ENCODE results near the gene MGLL. TPM values are rescaled to one million over a fixed set of nuclear protein-coding genes. Genes with fewer than 3 reads are reported as not detected.

The MGLL gene
- total and polyA plus RNA-seq, 2 donors (not counting 1 experiment from before 2014, with no cell fraction given) = 1.7 to 6.9 TPM

GRCh38 chr3:127718916-127719290, 103.4 kb downstream of the MGLL start:
- H3K9ac ChIP-seq (ENCODE audit: low read length) = no peak overlapping the region

GRCh38 chr3:127718245-127718915, 103.9 kb downstream of the MGLL start:
- H3K4me1 Mint-ChIP-seq = no peaks in the 10 kb centered on the region
- H3K27ac Mint-ChIP-seq = no peak overlapping the region

More at GRCh38 chr3:127718916-127719290, 103.4 kb downstream of the MGLL start:
- Histone ChIP-seq H3K4me1 (ENCODE audit: control insufficient read depth in 2 of 2, insufficient read depth in 2 of 2, low read length in 2 of 2) (no peaks in the 10 kb centered on the region), H3K4me3 (ENCODE audit: control extremely low read depth in 1 of 5, extremely low read depth in 1 of 5, insufficient read depth in 1 of 5, low read depth in 2 of 5, low read length in 4 of 5) (no peak overlapping the region), H3K79me2 (ENCODE audit: control insufficient read depth, insufficient read depth, low read length) (no peaks in the 10 kb centered on the region), H3K9me3 (ENCODE audit: control extremely low read depth in 1 of 3, control insufficient read depth in 2 of 3, insufficient read depth in 1 of 3, low read length in 2 of 3) (no peaks in the 10 kb centered on the region), H3K27ac (ENCODE audit: low read length in 2 of 2) (no peak overlapping the region), H4K20me1 (ENCODE audit: control insufficient read depth, insufficient read depth, low read length, poor library complexity, severe bottlenecking) (no peaks in the 10 kb centered on the region), H3K27me3 (replicated peaks in 1 of 4; ENCODE audit: control extremely low read depth in 1 of 4, control insufficient read depth in 3 of 4, insufficient read depth in 4 of 4, low read length in 3 of 4) (no peaks in the 10 kb centered on the region), H2AFZ (ENCODE audit: insufficient read depth, low read depth, low read length, poor library complexity, severe bottlenecking) (no peak overlapping the region), H3K4me2 (replicated peaks; ENCODE audit: low read depth, low read length, poor library complexity, severe bottlenecking) (no peak overlapping the region), H3K36me3 (replicated peaks in 1 of 2; ENCODE audit: control extremely low read depth in 1 of 2, control insufficient read depth in 1 of 2, extremely low read depth in 1 of 2, insufficient read depth in 2 of 2, low read length in 1 of 2) (no peaks in the 10 kb centered on the region)
- WGBS (ENCODE audit: insufficient coverage) = 92% methylated on average over 3 of the region's 3 CpGs
- Mint-ChIP-seq H3K9me3 (ENCODE audit: insufficient read depth) (no peaks in the 10 kb centered on the region), H3K27ac (no peak overlapping the region), H3K27me3 (no peaks in the 10 kb centered on the region), H3K4me1 (no peaks in the 10 kb centered on the region), H3K4me3 (no peak overlapping the region)
- TF ChIP-seq CTCF (IDR thresholded peaks at IDR 0.05) (no peak), EZH2 (IDR thresholded peaks at IDR 0.05; ENCODE audit: borderline replicate concordance, insufficient read depth, low read depth, low read length, poor library complexity, severe bottlenecking) (no peak)
- intact Hi-C loops (cut with micrococcal nuclease) = no loop called here
- POLR2A ChIA-PET = no interaction called here
- DNase-seq (no peak), ATAC-seq (ENCODE audit: low read depth) (no peak)
- CTCF ChIA-PET = no interaction called here

More at GRCh38 chr3:127718245-127718915, 103.9 kb downstream of the MGLL start:
- Mint-ChIP-seq H3K9me3 (ENCODE audit: insufficient read depth) (no peaks in the 10 kb centered on the region), H3K27me3 (no peaks in the 10 kb centered on the region), H3K4me3 (no peak overlapping the region)
- no peak for ATAC-seq (ENCODE audit: low read depth)
- Histone ChIP-seq H3K9ac (ENCODE audit: low read length) (no peak overlapping the region), H3K36me3 (replicated peaks in 1 of 2; ENCODE audit: control extremely low read depth in 1 of 2, control insufficient read depth in 1 of 2, extremely low read depth in 1 of 2, insufficient read depth in 2 of 2, low read length in 1 of 2) (no peaks in the 10 kb centered on the region), H3K27ac (ENCODE audit: low read length in 2 of 2) (no peak overlapping the region), H3K4me1 (ENCODE audit: control insufficient read depth in 2 of 2, insufficient read depth in 2 of 2, low read length in 2 of 2) (no peaks in the 10 kb centered on the region), H3K4me2 (replicated peaks; ENCODE audit: low read depth, low read length, poor library complexity, severe bottlenecking) (no peak overlapping the region), H3K9me3 (ENCODE audit: control extremely low read depth in 1 of 3, control insufficient read depth in 2 of 3, insufficient read depth in 1 of 3, low read length in 2 of 3) (no peaks in the 10 kb centered on the region), H2AFZ (ENCODE audit: insufficient read depth, low read depth, low read length, poor library complexity, severe bottlenecking) (no peak overlapping the region), H3K27me3 (replicated peaks in 1 of 4; ENCODE audit: control extremely low read depth in 1 of 4, control insufficient read depth in 3 of 4, insufficient read depth in 4 of 4, low read length in 3 of 4) (no peaks in the 10 kb centered on the region), H4K20me1 (ENCODE audit: control insufficient read depth, insufficient read depth, low read length, poor library complexity, severe bottlenecking) (no peaks in the 10 kb centered on the region), H3K4me3 (ENCODE audit: control extremely low read depth in 1 of 5, extremely low read depth in 1 of 5, insufficient read depth in 1 of 5, low read depth in 2 of 5, low read length in 4 of 5) (no peak overlapping the region), H3K79me2 (ENCODE audit: control insufficient read depth, insufficient read depth, low read length) (no peaks in the 10 kb centered on the region)
- WGBS (ENCODE audit: insufficient coverage) = 100% methylated on average over 3 of the region's 7 CpGs
- intact Hi-C loops (cut with micrococcal nuclease) = no loop called here
- DNase-seq = no peak
- no peak for TF ChIP-seq CTCF (IDR thresholded peaks at IDR 0.05)
- no peak for TF ChIP-seq EZH2 (IDR thresholded peaks at IDR 0.05; ENCODE audit: borderline replicate concordance, insufficient read depth, low read depth, low read length, poor library complexity, severe bottlenecking)
- ChIA-PET POLR2A (no interaction called here), CTCF (no interaction called here)
